Keratinocyte (primary cell): ENCODE data around the gene EIF2AK2. TPM values are rescaled to one million over a fixed set of nuclear protein-coding genes. Genes with fewer than 3 reads are reported as not detected.

Experiments
- DNase-seq: peaks from one replicate; pipeline ENCODE4 v3.0.0-alpha.2; 2011; ENCODE audit warnings: low read depth, missing footprints, low spot score
- FAIRE-seq: peaks from 2 replicates; lab custom pipeline; 2011; peaks lifted over from hg19 to GRCh38; lab: Jason Lieb, UNC
- H2AFZ ChIP-seq: 2 replicates; pipeline ENCODE4 v1.6.0; 2012; ENCODE audit warnings: low read length, control low read depth, inconsistent platforms; ENCODE audit not compliant: control insufficient read depth
- H3K27ac ChIP-seq: 2 replicates; pipeline ENCODE4 v1.5.1; 2011; ENCODE audit warnings: low read length; ENCODE audit not compliant: control insufficient read depth, insufficient read depth
- H3K27me3 ChIP-seq: 3 replicates; pipeline ENCODE4 v1.6.0; 2011; ENCODE audit warnings: low read length; ENCODE audit not compliant: control insufficient read depth, insufficient read depth; ENCODE audit errors: extremely low read depth
- H3K36me3 ChIP-seq, 2 experiments: 2 replicates in 1 of 2; 3 replicates in 1 of 2; pipeline ENCODE4 v1.5.1; 2011; ENCODE audit warnings: low read length in 2 of 2, mild to moderate bottlenecking in 1 of 2; ENCODE audit not compliant: control insufficient read depth in 2 of 2, insufficient read depth in 2 of 2; ENCODE audit errors: extremely low read depth in 1 of 2
- H3K4me1 ChIP-seq: 3 replicates; pipeline ENCODE4 v1.5.1; 2011; ENCODE audit warnings: low read length; ENCODE audit not compliant: control insufficient read depth, insufficient read depth; ENCODE audit errors: extremely low read depth
- H3K4me2 ChIP-seq: 3 replicates; pipeline ENCODE4 v1.6.0; 2011; ENCODE audit warnings: low read depth, low read length; ENCODE audit not compliant: control insufficient read depth, insufficient read depth; ENCODE audit errors: extremely low read depth
- H3K4me3 ChIP-seq, 3 experiments: fragments of 200-600 bp in 1 of 3; sonication (generic) in 1 of 3; 2 replicates in 2 of 3; 3 replicates in 1 of 3; pipeline ENCODE4 v1.5.1; 2011 to 2016; ENCODE audit warnings: low read length in 3 of 3, mild to moderate bottlenecking in 3 of 3, control low read depth in 2 of 3, inconsistent platforms in 1 of 3, low read depth in 1 of 3, mixed read lengths in 1 of 3, mixed run types in 1 of 3, moderate library complexity in 1 of 3; ENCODE audit not compliant: control insufficient read depth in 2 of 3, insufficient read depth in 2 of 3; ENCODE audit errors: extremely low read depth in 1 of 3
- H3K79me2 ChIP-seq: 2 replicates; pipeline ENCODE4 v1.6.0; 2012; ENCODE audit warnings: low read length; ENCODE audit not compliant: control insufficient read depth, insufficient read depth
- H3K9ac ChIP-seq: 3 replicates; pipeline ENCODE4 v1.6.0; 2011; ENCODE audit warnings: low read length; ENCODE audit not compliant: control insufficient read depth, insufficient read depth; ENCODE audit errors: extremely low read depth
- H3K9me1 ChIP-seq: 3 replicates; pipeline ENCODE4 v1.6.0; 2011; ENCODE audit warnings: low read length; ENCODE audit not compliant: control insufficient read depth, insufficient read depth; ENCODE audit errors: extremely low read depth
- H3K9me3 ChIP-seq: 2 replicates; pipeline ENCODE4 v1.5.1; 2012; ENCODE audit warnings: low read depth, low read length; ENCODE audit not compliant: control insufficient read depth
- H4K20me1 ChIP-seq: 3 replicates; pipeline ENCODE4 v1.6.0; 2011; ENCODE audit warnings: low read length; ENCODE audit not compliant: control insufficient read depth, insufficient read depth; ENCODE audit errors: extremely low read depth
- EZH2 ChIP-seq: IDR thresholded peaks from one replicate; pipeline ENCODE4 v1.6.1; 2012; ENCODE audit warnings: inconsistent platforms, mild to moderate bottlenecking, low read length, moderate library complexity
- dilution Hi-C: fragments of 300-500 bp; cut with MboI; formaldehyde crosslinking; loops from one replicate; pipeline ENCODE4 v1.7.0; 2020; ENCODE audit warnings: low sequenced_read_pairs; ENCODE audit not compliant: extremely low pct_ligation_motif_present
- polyA plus RNA-seq, 5 experiments: library from polyadenylated mRNA; depleted of rRNA in 3 of 5; stranded (reverse) in 3 of 5; stranded (forward) in 1 of 5; unstranded in 1 of 5; fragments of >200 nt; gene quantifications; 1 replicate in 1 of 5; 2 replicates in 3 of 5; 3 replicates in 1 of 5; pipeline versions ENCODE4 v1.2.1 to v1.2.3, GENCODE V29; 2011 to 2012; ENCODE audit warnings: missing spikeins in 2 of 5, low read depth in 1 of 5, low replicate concordance in 1 of 5
- TF ChIP-seq, protein P1 (sequence below), 3 experiments: IDR thresholded peaks in 1 of 3; conservative IDR thresholded peaks in 1 of 3; optimal IDR thresholded peaks in 1 of 3; 2 replicates in 2 of 3; 3 replicates in 1 of 3; pipeline versions ENCODE3 to v1.5.1; 2011; ENCODE audit warnings: low read length in 3 of 3, mild to moderate bottlenecking in 3 of 3, moderate library complexity in 2 of 3, control low read depth in 1 of 3, inconsistent platforms in 1 of 3; ENCODE audit not compliant: insufficient read depth in 2 of 3; ENCODE audit errors: extremely low read depth in 1 of 3

EIF2AK2 gene
- polyA plus RNA-seq, 1 donor (not counting 4 experiments of a cell fraction or from before 2014, with no cell fraction given) = 54.6 TPM

- H3K4me3 ChIP-seq = no peak overlapping the region
- peaks cover 5 to 18% of the 10 kb centered on the region in 2 experiments for H3K36me3 ChIP-seq
- no peaks in the 10 kb centered on the region for H3K27me3 ChIP-seq
- DNase-seq (no peak), FAIRE-seq (no peak)
- no peak overlapping the region for H3K9ac ChIP-seq
- peaks cover 2% of the 10 kb centered on the region for H3K9me3 ChIP-seq
- peaks cover 25% of the 10 kb centered on the region for H3K4me1 ChIP-seq
- no peak for TF ChIP-seq EZH2
- TF ChIP-seq, protein P1, sequence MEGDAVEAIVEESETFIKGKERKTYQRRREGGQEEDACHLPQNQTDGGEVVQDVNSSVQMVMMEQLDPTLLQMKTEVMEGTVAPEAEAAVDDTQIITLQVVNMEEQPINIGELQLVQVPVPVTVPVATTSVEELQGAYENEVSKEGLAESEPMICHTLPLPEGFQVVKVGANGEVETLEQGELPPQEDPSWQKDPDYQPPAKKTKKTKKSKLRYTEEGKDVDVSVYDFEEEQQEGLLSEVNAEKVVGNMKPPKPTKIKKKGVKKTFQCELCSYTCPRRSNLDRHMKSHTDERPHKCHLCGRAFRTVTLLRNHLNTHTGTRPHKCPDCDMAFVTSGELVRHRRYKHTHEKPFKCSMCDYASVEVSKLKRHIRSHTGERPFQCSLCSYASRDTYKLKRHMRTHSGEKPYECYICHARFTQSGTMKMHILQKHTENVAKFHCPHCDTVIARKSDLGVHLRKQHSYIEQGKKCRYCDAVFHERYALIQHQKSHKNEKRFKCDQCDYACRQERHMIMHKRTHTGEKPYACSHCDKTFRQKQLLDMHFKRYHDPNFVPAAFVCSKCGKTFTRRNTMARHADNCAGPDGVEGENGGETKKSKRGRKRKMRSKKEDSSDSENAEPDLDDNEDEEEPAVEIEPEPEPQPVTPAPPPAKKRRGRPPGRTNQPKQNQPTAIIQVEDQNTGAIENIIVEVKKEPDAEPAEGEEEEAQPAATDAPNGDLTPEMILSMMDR (optimal IDR thresholded peaks at IDR 0.05 in 1 of 3, IDR thresholded peaks at IDR 0.05 in 1 of 3, conservative IDR thresholded peaks at IDR 0.05 in 1 of 3; ENCODE audit: extremely low read depth in 1 of 3, insufficient read depth in 2 of 3, low read length in 3 of 3) = no peak
- no peaks in the 10 kb centered on the region for H4K20me1 ChIP-seq
- H2AFZ ChIP-seq = no peak overlapping the region
- H3K9me1 ChIP-seq = no peaks in the 10 kb centered on the region
- no peak overlapping the region for H3K27ac ChIP-seq
- dilution Hi-C loops = no loop called here
- no peak overlapping the region for H3K4me2 ChIP-seq
- H3K79me2 ChIP-seq = peaks cover 81% of the 10 kb centered on the region
Observed at GRCh38 chr2:37153224-37153623, 3.6 kb downstream of the EIF2AK2 start.

DNA sequence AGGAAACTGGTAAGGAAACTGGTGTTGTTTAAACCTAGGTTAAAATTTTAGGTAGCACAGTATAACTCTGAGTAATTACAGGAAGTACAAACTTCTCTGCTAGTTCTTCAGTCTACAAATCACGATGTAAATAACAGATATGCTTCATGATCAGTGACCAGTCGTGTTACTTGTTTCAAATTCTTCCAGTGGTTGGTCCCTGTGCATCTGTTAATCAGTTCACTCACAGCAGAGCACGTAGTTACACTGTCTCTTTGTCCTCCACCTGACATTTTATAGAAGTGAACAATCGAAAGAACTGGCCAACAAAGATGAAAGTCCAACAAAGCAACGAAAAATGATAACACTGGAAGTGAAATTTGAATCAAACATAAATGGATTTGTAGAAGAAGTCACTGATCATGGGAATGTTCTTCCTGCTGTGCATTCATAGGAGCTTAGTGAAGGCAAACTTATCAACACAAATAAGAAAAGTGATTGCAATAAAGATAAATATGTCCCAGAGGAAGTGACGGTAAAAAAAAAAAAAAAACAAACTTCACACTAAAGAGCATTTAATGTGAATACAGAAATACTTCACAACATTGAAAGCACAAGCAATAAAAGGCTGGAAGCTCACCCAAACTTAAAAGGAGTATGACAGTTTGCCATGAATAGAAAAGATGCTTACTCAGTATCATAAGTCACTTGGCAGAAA lies 7.0 kb downstream of the EIF2AK2 start:
- Histone ChIP-seq H3K36me3 (peaks cover 19 to 30% of the 10 kb centered on the region in 2 experiments), H3K4me2 (no peak overlapping the region), H3K4me3 (no peak overlapping the region), H2AFZ (no peak overlapping the region), H3K27me3 (no peaks in the 10 kb centered on the region), H3K9me3 (peaks cover 2% of the 10 kb centered on the region), H3K79me2 (peaks cover 65% of the 10 kb centered on the region), H3K9me1 (no peaks in the 10 kb centered on the region), H4K20me1 (no peaks in the 10 kb centered on the region), H3K27ac (no peak overlapping the region), H3K9ac (no peak overlapping the region), H3K4me1 (peaks cover 9% of the 10 kb centered on the region)
- TF ChIP-seq, protein P1 (optimal IDR thresholded peaks at IDR 0.05 in 1 of 3, IDR thresholded peaks at IDR 0.05 in 1 of 3, conservative IDR thresholded peaks at IDR 0.05 in 1 of 3; ENCODE audit: extremely low read depth in 1 of 3, insufficient read depth in 2 of 3, low read length in 3 of 3) = no peak
- TF ChIP-seq EZH2 = no peak
- DNase-seq (no peak), FAIRE-seq (no peak)
- dilution Hi-C loops = no loop called here
